HG03460 (cell line): Measurements from ENCODE around the gene ENC1.

Source experiments
- ATAC-seq: cut with Tn5 transposase; IDR thresholded peaks from one replicate; pipeline ENCODE4 v1.9.1; 2021; ENCODE audit not compliant: unreplicated experiment

Gene ENC1

GRCh38 chr5:74657165-74657564 lies 16.6 kb upstream of the ENC1 start:
- no peak for ATAC-seq

DNA sequence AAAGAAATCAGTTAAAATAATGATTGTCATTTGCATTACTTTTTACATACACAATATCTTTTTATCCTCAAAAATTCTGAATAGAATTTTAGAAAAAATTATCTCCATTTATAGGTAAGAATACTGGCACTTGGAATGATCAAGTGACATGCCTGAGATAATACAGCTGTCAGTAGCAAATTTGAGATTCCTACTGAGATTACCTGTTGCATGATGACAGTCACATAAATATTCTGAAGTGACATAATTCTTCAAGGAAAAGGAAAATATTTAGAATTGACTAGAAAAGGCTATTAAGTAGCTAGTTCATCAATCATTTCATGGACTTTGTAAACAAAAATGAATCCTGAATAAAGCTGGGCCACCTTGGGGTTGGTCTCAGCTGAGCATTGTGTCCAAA lies 15.2 kb upstream of the ENC1 start:
- ATAC-seq: no peak

DNA sequence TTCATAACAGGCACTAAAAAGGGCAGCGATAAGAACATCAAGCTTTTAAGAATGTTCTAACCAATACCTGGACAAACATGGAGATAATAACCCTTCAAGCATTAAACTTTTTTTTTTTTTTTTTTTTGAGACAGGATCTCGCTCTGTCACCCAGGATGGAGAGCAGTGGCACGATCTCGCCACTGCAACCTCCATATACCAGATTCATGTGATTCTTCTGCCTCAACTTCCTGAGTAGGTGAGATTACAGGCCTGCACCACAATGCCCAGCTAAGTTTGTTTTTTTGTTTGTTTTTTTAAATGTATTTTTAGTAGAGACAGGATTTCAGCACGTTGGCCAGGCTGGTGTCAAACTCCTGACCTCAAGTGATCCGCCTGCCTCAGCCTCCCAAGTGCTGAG lies 14.7 kb upstream of the ENC1 start:
- no peak for ATAC-seq

DNA sequence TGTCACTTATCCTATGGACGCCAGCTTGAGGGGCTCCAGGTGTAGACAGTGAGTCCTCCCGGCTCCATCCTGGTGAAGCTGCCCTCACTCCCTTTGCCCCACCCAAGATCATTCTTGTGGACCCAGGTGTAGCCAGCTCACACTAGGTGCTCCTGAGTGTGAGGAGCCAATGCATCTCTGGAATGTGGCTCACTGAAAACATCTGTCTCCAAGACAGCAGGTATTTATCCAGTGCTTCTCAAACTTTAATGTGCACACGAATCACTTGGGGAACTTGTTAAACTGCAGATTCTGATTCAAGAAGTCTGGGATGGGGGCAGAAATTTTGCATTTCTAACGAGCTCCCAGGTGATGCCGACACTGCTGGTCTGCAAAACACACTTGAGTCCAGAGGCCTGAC lies 13.5 kb upstream of the ENC1 start:
- no peak for ATAC-seq

DNA sequence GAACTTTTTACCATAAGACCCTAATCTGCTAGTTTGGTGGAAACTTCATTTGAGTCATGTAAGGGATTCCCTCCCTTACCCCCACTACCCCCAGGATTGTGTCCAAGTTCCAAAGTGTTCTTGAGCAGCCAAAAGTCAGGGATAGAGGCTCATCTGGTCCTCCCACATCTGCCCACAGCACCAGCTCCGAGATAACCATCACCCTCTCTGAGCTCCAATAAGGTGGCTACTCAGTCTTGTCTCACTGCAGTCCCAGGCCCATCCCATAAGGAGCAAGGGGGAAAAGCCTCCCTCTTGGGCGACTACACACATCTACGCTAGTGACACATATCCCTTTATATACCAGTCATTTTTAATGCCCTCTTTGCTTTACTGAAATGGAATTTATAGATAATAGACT lies 12.0 kb upstream of the ENC1 start:
- ATAC-seq: no peak

DNA sequence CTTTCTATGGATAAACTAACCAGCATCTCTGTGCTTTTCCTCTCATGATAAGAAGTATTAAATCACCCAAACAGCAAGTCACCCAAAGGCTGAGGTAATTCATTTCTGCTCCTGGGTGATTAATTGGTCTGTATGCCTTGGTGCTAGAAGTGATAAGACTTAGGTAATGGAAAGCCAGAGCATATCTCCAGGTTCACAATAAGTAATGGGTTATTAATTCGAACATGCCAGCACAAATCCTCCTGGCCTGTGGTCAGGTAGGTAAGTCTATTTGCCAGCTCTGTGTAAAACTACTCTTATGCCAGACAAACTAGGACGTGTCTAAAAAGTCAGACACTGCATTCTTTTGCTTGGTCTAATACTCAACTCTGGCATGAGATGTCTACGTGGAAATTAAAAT lies 11.2 kb upstream of the ENC1 start:
- ATAC-seq: no peak

DNA sequence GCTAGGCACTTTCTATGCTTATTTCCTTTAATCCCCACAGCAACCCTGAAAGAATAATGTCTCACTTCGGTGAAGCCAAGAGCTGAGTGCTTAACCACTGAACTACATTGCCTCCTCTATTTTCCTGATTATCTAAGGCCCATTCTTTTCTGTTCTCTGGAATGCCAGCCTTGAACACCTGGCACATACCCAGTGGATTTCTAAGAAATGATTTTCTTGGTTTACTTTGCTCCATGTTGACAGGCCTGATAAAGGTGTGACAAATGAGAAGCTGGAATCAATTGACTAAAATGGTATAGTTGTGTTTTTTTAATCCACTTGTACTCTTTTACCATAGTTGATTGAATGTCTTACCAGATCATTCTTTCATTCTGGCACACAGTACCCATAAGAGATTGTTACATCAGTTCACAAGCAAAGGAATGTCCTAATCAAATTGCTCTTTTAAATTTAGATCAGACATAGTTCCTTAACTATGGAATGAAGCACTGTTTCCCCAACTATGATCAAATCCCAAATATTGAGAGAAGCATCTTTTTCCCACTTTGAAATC lies 9.0 kb upstream of the ENC1 start:
- ATAC-seq: no peak

GRCh38 chr5:74648835-74649293 lies 8.3 kb upstream of the ENC1 start:
- ATAC-seq: peak; percentile 82

DNA sequence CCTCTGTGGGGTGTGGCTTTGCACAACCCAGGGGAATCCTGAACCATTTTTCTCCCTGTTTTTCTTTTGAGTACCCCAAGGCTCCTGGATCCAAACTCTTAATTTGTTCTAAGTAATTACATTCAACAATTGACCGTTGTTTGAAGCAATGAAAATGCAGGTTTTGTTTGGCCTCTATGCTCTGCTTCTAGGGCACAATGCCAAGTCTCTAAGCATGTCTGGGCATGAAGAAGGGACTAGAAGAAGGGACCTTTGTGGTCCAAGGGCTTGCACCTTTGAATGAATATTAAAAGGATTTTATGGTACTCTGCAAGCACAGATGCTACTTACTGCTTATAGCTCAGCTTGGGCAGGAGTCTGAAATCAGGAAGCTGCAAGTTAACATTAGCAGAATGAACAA lies 6.6 kb upstream of the ENC1 start:
- no peak for ATAC-seq

GRCh38 chr5:74643111-74643562 lies 2.6 kb upstream of the ENC1 start:
- ATAC-seq: no peak

GRCh38 chr5:74642543-74642863 lies 2.0 kb upstream of the ENC1 start:
- no peak for ATAC-seq

- no peak for ATAC-seq
These were observed 1.4 kb upstream of the ENC1 start for GRCh38 chr5:74641735-74642542.

- peak; percentile 13 for ATAC-seq
These were observed 616 bp upstream of the ENC1 start for GRCh38 chr5:74640954-74641734.

GRCh38 chr5:74639807-74640449 lies 600 bp downstream of the ENC1 start:
- ATAC-seq: peak; percentile 10

GRCh38 chr5:74638970-74639806 lies 1.3 kb downstream of the ENC1 start:
- ATAC-seq: peak; percentile 39

GRCh38 chr5:74638544-74638969 lies 2.0 kb downstream of the ENC1 start:
- ATAC-seq: no peak

- no peak for ATAC-seq
These were observed 4.0 kb downstream of the ENC1 start for GRCh38 chr5:74636552-74636951.

GRCh38 chr5:74636149-74636548 lies 4.4 kb downstream of the ENC1 start:
- no peak for ATAC-seq

- no peak for ATAC-seq
These were observed 5.8 kb downstream of the ENC1 start for GRCh38 chr5:74634611-74635286.

- no peak for ATAC-seq
These were observed 6.8 kb downstream of the ENC1 start for GRCh38 chr5:74633695-74634094.
